Heart right ventricle (tissue), 16 donors: ENCODE results near the gene ZNF605. TPM values are rescaled to one million over a fixed set of nuclear protein-coding genes. Genes with fewer than 3 reads are reported as not detected.

Source experiments
- ATAC-seq, 8 donors: fragments of 200-7000 bp; cut with Tn5 transposase; one replicate each; pipeline ENCODE4 v1.9.1; 2020; ENCODE audit warnings: mild to moderate bottlenecking in 8 of 8, moderate library complexity in 8 of 8, moderate number of reproducible peaks in 1 of 8
- DNase-seq, 2 donors: peaks; one replicate each; pipeline ENCODE4 v3.0.0-alpha.2; 2020
- H3K27ac ChIP-seq, 10 donors: fragments of 200-600 bp; sonication (generic) in 2 of 10; one replicate each; pipeline versions ENCODE4 v1.5.0 to v1.8.0; 2020 to 2022; ENCODE audit warnings: mild to moderate bottlenecking in 3 of 10
- H3K27me3 ChIP-seq, 7 donors: fragments of 200-600 bp; one replicate each; pipeline ENCODE4 v1.8.0; 2021 to 2022; ENCODE audit warnings: mild to moderate bottlenecking in 2 of 7
- H3K36me3 ChIP-seq, 9 donors: fragments of 200-600 bp; sonication (generic) in 1 of 9; one replicate each; pipeline versions ENCODE4 v1.5.0 to v1.8.0; 2020 to 2022; ENCODE audit warnings: mild to moderate bottlenecking in 2 of 9
- H3K4me1 ChIP-seq, 9 donors: fragments of 200-600 bp; sonication (generic) in 1 of 9; one replicate each; pipeline versions ENCODE4 v1.5.0 to v1.8.0; 2020 to 2022; ENCODE audit warnings: mild to moderate bottlenecking in 4 of 9
- H3K4me3 ChIP-seq, 10 donors: fragments of 200-600 bp; sonication (generic) in 2 of 10; one replicate each; pipeline versions ENCODE4 v1.5.0 to v1.8.0; 2020 to 2022; ENCODE audit warnings: mild to moderate bottlenecking in 7 of 10, moderate library complexity in 2 of 10
- H3K9me3 ChIP-seq, 11 donors: fragments of 200-600 bp in 10 of 11; sonication (generic) in 2 of 11; one replicate each; pipeline versions ENCODE4 v1.5.0 to v1.8.0; 2013 to 2022; ENCODE audit warnings: mild to moderate bottlenecking in 2 of 11, control low read depth in 1 of 11, moderate library complexity in 1 of 11
- CTCF ChIP-seq, 9 donors: fragments of 200-600 bp; sonication (generic) in 2 of 9; IDR thresholded peaks; one replicate each; pipeline versions ENCODE4 v1.5.0 to v1.8.0; 2021 to 2022; ENCODE audit warnings: antibody characterized with exemption in 9 of 9, mild to moderate bottlenecking in 5 of 9, moderate library complexity in 1 of 9
- WGBS, 2 donors: extraction: QIAGEN DNeasy Blood & Tissue Kit; methylation state at CpG; one replicate each; pipeline ENCODE4 v1.1.7; 2013; ENCODE audit warnings: inconsistent platforms in 1 of 2; 5-methylcytosine and 5-hydroxymethylcytosine counted together
- intact Hi-C, 10 donors: fragments of 100-400 bp; cut with DNase I; formaldehyde crosslinking; loops; one replicate each; pipeline versions ENCODE4 v1.11.1 to v1.14.2; 2022
- polyA plus RNA-seq, 2 donors: library from polyadenylated mRNA; stranded (reverse); fragments of 200-250 nt; gene quantifications; one replicate each; pipeline ENCODE4 v1.2.3, GENCODE V29; 2013
- total RNA-seq, 10 donors: library from RNA; stranded (reverse); fragmentation: NEBNext Ultra II Directional in 3 of 10; extraction: Animal tissue kit (Norgen Biotek cat#: 25700) in 3 of 10; gene quantifications; one replicate each; pipeline versions ENCODE4 v1.2.1 to v1.2.4, GENCODE V29; 2021 to 2023
- donor health status: Arrhythmogenic right ventricular cardiomyopathy.
- donor health status: ischemic (EF 13 %, LVEDD 7.1; RV severe dilation, severe dysfunction).
- donor health status: healthy with polysubstance abuse.
- donor health status: DM: no; HTN: yes; CAD: no.
- donor health status: DM: no; HTN: no; CAD: no.
- donor health status: ischemic (EF 25% LVEDD 6.9; RV normal size, moderate dysfunction).
- donor health status: ischemic (EF 25% LVEDD 5.7; RV mildly dilated, moderate dysfunction).
- donor health status: healthy.
- donor health status: DM: yes; HTN: yes; CAD: no.
- donor health status: Ischemic cardiomyopathy.
- donor health status: ischemic (EF 35%, LVEDD 5.7; RV mildly dilated, moderate dysfunction).
- donor health status: nonischemic (EF 11% LVEDD 7.7; RV severe dilation, severe dysfunction).
- donor health status: DM: yes; HTN: yes; CAD: no.
- donor health status: PGD.
- donor health status: ischemic (EF 29% LVEDD 5.4; RV normal size, mild dysfunction).
- donor health status: nonischemic (EF 23%, LVEDD 6.1; RV moderate dilation, normal function).

Gene ZNF605
- total and polyA plus RNA-seq, 12 donors: 2.0 to 14.4 (median 11.7) TPM

GRCh38 chr12:132873724-132874123 lies 82.4 kb downstream of the ZNF605 start:
- no peak for ATAC-seq
- 91 to 96% methylated on average over 10 of the region's 10 CpGs for WGBS, 2 donors

GRCh38 chr12:132872975-132873421 lies 83.1 kb downstream of the ZNF605 start:
- Histone ChIP-seq H3K4me1 (no peaks in the 10 kb centered on the region), H3K27ac (no peak overlapping the region), H3K9me3 (no peaks in the 10 kb centered on the region), H3K27me3 (no peaks in the 10 kb centered on the region), H3K4me3 (no peak overlapping the region), H3K36me3 (peaks cover 0 to 95% (median 43%) of the 10 kb centered on the region in 9 donors)
- DNase-seq: no peak
- intact Hi-C loops: no loop called here
- TF ChIP-seq CTCF (IDR thresholded peaks at IDR 0.05): no peak
- 87 to 89% methylated on average over 12 of the region's 12 CpGs for WGBS, 2 donors
- no peak for ATAC-seq

More at GRCh38 chr12:132873724-132874123, 82.4 kb downstream of the ZNF605 start:
- no peak for TF ChIP-seq CTCF (IDR thresholded peaks at IDR 0.05)
- no peaks in the 10 kb centered on the region for H3K9me3 ChIP-seq
- DNase-seq: no peak
- no peak overlapping the region for H3K4me3 ChIP-seq
- H3K27me3 ChIP-seq: no peaks in the 10 kb centered on the region
- H3K27ac ChIP-seq: no peak overlapping the region
- H3K4me1 ChIP-seq: no peaks in the 10 kb centered on the region
- peaks cover 0 to 96% (median 43%) of the 10 kb centered on the region in 9 donors for H3K36me3 ChIP-seq
- intact Hi-C loops: no loop called here

- no peak for DNase-seq
- H3K36me3 ChIP-seq: peaks cover 0 to 95% (median 43%) of the 10 kb centered on the region in 9 donors
- H3K9me3 ChIP-seq: peaks cover 0 to 2% (median 0%) of the 10 kb centered on the region in 11 donors
- H3K27ac ChIP-seq: no peak overlapping the region
- H3K4me1 ChIP-seq: no peaks in the 10 kb centered on the region
- no peak for ATAC-seq
- H3K4me3 ChIP-seq: no peak overlapping the region
- TF ChIP-seq CTCF (IDR thresholded peaks at IDR 0.05): no peak
- no peaks in the 10 kb centered on the region for H3K27me3 ChIP-seq
- 91 to 92% methylated on average over 21 of the region's 21 CpGs for WGBS, 2 donors
- intact Hi-C loops: no loop called here
Observed at GRCh38 chr12:132872073-132872855, 83.8 kb downstream of the ZNF605 start.

- no peaks in the 10 kb centered on the region for H3K27me3 ChIP-seq
- H3K4me3 ChIP-seq: no peak overlapping the region
- 93 to 94% methylated on average over 14 of the region's 14 CpGs for WGBS, 2 donors
- intact Hi-C loops: no loop called here
- H3K9me3 ChIP-seq: peaks cover 0 to 15% (median 0%) of the 10 kb centered on the region in 11 donors
- no peaks in the 10 kb centered on the region for H3K4me1 ChIP-seq
- no peak for ATAC-seq
- DNase-seq: no peak
- H3K36me3 ChIP-seq: peaks cover 0 to 96% (median 28%) of the 10 kb centered on the region in 9 donors
- TF ChIP-seq CTCF (IDR thresholded peaks at IDR 0.05): no peak
- H3K27ac ChIP-seq: no peak overlapping the region
Observed at GRCh38 chr12:132869551-132869950, 86.6 kb downstream of the ZNF605 start.

Other genes with a start within 250 kb of the ZNF605 start
- gene PGAM5, start 245.5 kb downstream of the ZNF605 start, total RNA-seq: 10 to 100 TPM; 22.7 to 37.6 (median 31.7) TPM
- gene PGAM5, start 245.5 kb downstream of the ZNF605 start, polyA plus RNA-seq: 10 to 100 TPM; 17.5 to 24.9 TPM
- 10 to 100 TPM; 23.5 to 39.4 (median 30.5) TPM for gene ANKLE2, start 194.5 kb downstream of the ZNF605 start, total RNA-seq
- 10 to 100 TPM; 17.4 to 23.1 TPM for gene ANKLE2, start 194.5 kb downstream of the ZNF605 start, polyA plus RNA-seq
- gene GOLGA3, start 127.4 kb downstream of the ZNF605 start, total RNA-seq: 10 to 100 TPM; 27.7 to 46.1 (median 35.7) TPM
- gene GOLGA3, start 127.4 kb downstream of the ZNF605 start, polyA plus RNA-seq: 10 to 100 TPM; 10.8 to 12.4 TPM
- gene CHFR, start 68.7 kb downstream of the ZNF605 start, total RNA-seq: 10 to 100 TPM; 10.2 to 19.5 (median 15.0) TPM
- 10 to 100 TPM; 14.4 to 27.2 TPM for gene CHFR, start 68.7 kb downstream of the ZNF605 start, polyA plus RNA-seq
- 1 to 10 TPM; 2.8 to 6.2 (median 4.1) TPM for gene ZNF26, start 30.1 kb upstream of the ZNF605 start, total RNA-seq
- 1 to 10 TPM; 2.3 to 3.0 TPM for gene ZNF26, start 30.1 kb upstream of the ZNF605 start, polyA plus RNA-seq
- 10 to 100 TPM; 13.3 to 23.0 (median 18.3) TPM for gene ZNF84, start 81.2 kb upstream of the ZNF605 start, total RNA-seq
- 10 to 100 TPM in 1 of 2 donors, 1 to 10 TPM in 1; 4.6 to 12.0 TPM for gene ZNF84, start 81.2 kb upstream of the ZNF605 start, polyA plus RNA-seq
- gene ZNF140, start 124.6 kb upstream of the ZNF605 start, total RNA-seq: 10 to 100 TPM in 2 of 10 donors, 1 to 10 TPM in 8; 6.8 to 10.5 (median 9.1) TPM
- gene ZNF140, start 124.6 kb upstream of the ZNF605 start, polyA plus RNA-seq: 10 to 100 TPM in 1 of 2 donors, 1 to 10 TPM in 1; 8.6 to 11.9 TPM
- 1 to 10 TPM in 3 of 10 donors, under 1 TPM in 7; 0.64 to 1.2 (median 0.88) TPM for gene ZNF891, start 174.0 kb upstream of the ZNF605 start, total RNA-seq
- 1 to 10 TPM in 1 of 2 donors, under 1 TPM in 1; 0.23 to 1.0 TPM for gene ZNF891, start 174.0 kb upstream of the ZNF605 start, polyA plus RNA-seq
- 10 to 100 TPM in 2 of 10 donors, 1 to 10 TPM in 8; 6.5 to 10.5 (median 9.5) TPM for gene ZNF10, start 174.3 kb upstream of the ZNF605 start, total RNA-seq
- 1 to 10 TPM; 3.1 to 8.8 TPM for gene ZNF10, start 174.3 kb upstream of the ZNF605 start, polyA plus RNA-seq
- 10 to 100 TPM in 8 of 10 donors, 1 to 10 TPM in 2; 7.0 to 13.5 (median 11.5) TPM for gene ZNF268, start 225.2 kb upstream of the ZNF605 start, total RNA-seq
- gene ZNF268, start 225.2 kb upstream of the ZNF605 start, polyA plus RNA-seq: 1 to 10 TPM; 2.2 to 3.4 TPM